Measurements from ENCODE around the gene OVAAL. TPM values are rescaled to one million over a fixed set of nuclear protein-coding genes. Genes with fewer than 3 reads are reported as not detected.

The OVAAL gene
- total and polyA plus RNA-seq, 9 of the 15 experiments (the other 6 are each of a cell fraction or from before 2014, with no cell fraction given): 0.04 to 0.18 (median 0.08) TPM; not detected in 4

- TF ChIP-seq CREB3L1 (IDR thresholded peaks at IDR 0.05; ENCODE audit: borderline replicate concordance, low read depth) (no peak), NR1H2 (CRISPR knock-in tag; IDR thresholded peaks at IDR 0.05) (no peak), EHMT2 (IDR thresholded peaks at IDR 0.05) (peak; percentile 92), NCOA6 (IDR thresholded peaks at IDR 0.05) (no peak), SMARCB1 (IDR thresholded peaks at IDR 0.05; ENCODE audit: insufficient read length, low read depth) (peak; percentile 45), NFIC (IDR thresholded peaks at IDR 0.05) (peak; percentile 17; the same call in 1 of the 2 replicates), TCF3 (CRISPR knock-in tag; IDR thresholded peaks at IDR 0.05) (peak; percentile 39), TEAD4 (IDR thresholded peaks at IDR 0.05; ENCODE audit: low read length) (peak; percentile 70), TEAD4 (CRISPR knock-in tag; IDR thresholded peaks at IDR 0.05; ENCODE audit: borderline replicate concordance) (no peak), ZNF23 (CRISPR knock-in tag; IDR thresholded peaks at IDR 0.05) (no peak), JUN (IDR thresholded peaks at IDR 0.05; ENCODE audit: borderline replicate concordance, low read depth, low read length) (peak; percentile 85), JUN (CRISPR knock-in tag; IDR thresholded peaks at IDR 0.05; ENCODE audit: borderline replicate concordance) (no peak), ZSCAN32 (CRISPR knock-in tag; IDR thresholded peaks at IDR 0.05) (no peak), DPF2 (IDR thresholded peaks at IDR 0.05) (peak; percentile 88), RB1 (IDR thresholded peaks at IDR 0.05; ENCODE audit: low read depth) (no peak), DDX20 (tag; IDR thresholded peaks at IDR 0.05; ENCODE audit: low read depth) (no peak), FOS (IDR thresholded peaks at IDR 0.05; ENCODE audit: extremely low read depth, insufficient read length) (peak; percentile 20), RBM25 (IDR thresholded peaks at IDR 0.05; ENCODE audit: low read depth, low read length, severe bottlenecking) (peak; percentile 91), NRF1 (conservative IDR thresholded peaks at IDR 0.05 in 1 of 2, IDR thresholded peaks at IDR 0.05 in 1 of 2) (0 out of 4 replicates have a peak, but pooled peaks of 1 of the 2 experiments have one; percentile 5), ELF2 (CRISPR knock-in tag; IDR thresholded peaks at IDR 0.05) (no peak), PHF21A (IDR thresholded peaks at IDR 0.05; ENCODE audit: borderline replicate concordance, low read depth) (no peak), LCOR (CRISPR knock-in tag; IDR thresholded peaks at IDR 0.05) (no peak), E2F8 (IDR thresholded peaks at IDR 0.05; ENCODE audit: low read depth, partially characterized antibody) (no peak)
- TF ChIP-seq, protein P1, sequence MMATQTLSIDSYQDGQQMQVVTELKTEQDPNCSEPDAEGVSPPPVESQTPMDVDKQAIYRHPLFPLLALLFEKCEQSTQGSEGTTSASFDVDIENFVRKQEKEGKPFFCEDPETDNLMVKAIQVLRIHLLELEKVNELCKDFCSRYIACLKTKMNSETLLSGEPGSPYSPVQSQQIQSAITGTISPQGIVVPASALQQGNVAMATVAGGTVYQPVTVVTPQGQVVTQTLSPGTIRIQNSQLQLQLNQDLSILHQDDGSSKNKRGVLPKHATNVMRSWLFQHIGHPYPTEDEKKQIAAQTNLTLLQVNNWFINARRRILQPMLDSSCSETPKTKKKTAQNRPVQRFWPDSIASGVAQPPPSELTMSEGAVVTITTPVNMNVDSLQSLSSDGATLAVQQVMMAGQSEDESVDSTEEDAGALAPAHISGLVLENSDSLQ (IDR thresholded peaks at IDR 0.05): peak; percentile 35; the same call in 1 of the 2 replicates
Observed at GRCh38 chr1:180527101-180527669, 31.6 kb upstream of the OVAAL start (continued).
